RCC 7860 (cell line): Measurements from ENCODE around the gene SRRM4.

Experiments used
- DNase-seq: peaks from one replicate; pipeline ENCODE4 v3.0.0-alpha.2; 2015; ENCODE audit warnings: low spot score
- FAIRE-seq: peaks from 2 replicates; lab custom pipeline; 2012; peaks lifted over from hg19 to GRCh38; lab: Jason Lieb, UNC

Gene SRRM4

GRCh38 chr12:119195256-119195655 is 213.9 kb downstream of the SRRM4 start:
- DNase-seq (no peak), FAIRE-seq (no peak)

GRCh38 chr12:119198440-119198839 is 217.1 kb downstream of the SRRM4 start:
- DNase-seq (no peak), FAIRE-seq (no peak)

- FAIRE-seq, result no peak
These were observed 219.3 kb downstream of the SRRM4 start for GRCh38 chr12:119200601-119201000.

GRCh38 chr12:119201789-119202543 is 220.6 kb downstream of the SRRM4 start:
- FAIRE-seq (no peak), DNase-seq (no peak)

More at GRCh38 chr12:119200601-119201000, 219.3 kb downstream of the SRRM4 start:
- DNase-seq, result no peak

GRCh38 chr12:119202544-119202943 is 221.2 kb downstream of the SRRM4 start:
- DNase-seq (no peak), FAIRE-seq (no peak)

GRCh38 chr12:119204131-119204530 is 222.8 kb downstream of the SRRM4 start:
- FAIRE-seq, result no peak

GRCh38 chr12:119204671-119205285 is 223.4 kb downstream of the SRRM4 start:
- no peak for FAIRE-seq
- no peak for DNase-seq

More at GRCh38 chr12:119204131-119204530, 222.8 kb downstream of the SRRM4 start:
- DNase-seq, result no peak

- DNase-seq, result no peak
- no peak for FAIRE-seq
These were observed 225.2 kb downstream of the SRRM4 start for GRCh38 chr12:119206348-119207062.

- no peak for DNase-seq
- no peak for FAIRE-seq
These were observed 225.8 kb downstream of the SRRM4 start for GRCh38 chr12:119207063-119207560.

GRCh38 chr12:119208626-119209061 is 227.3 kb downstream of the SRRM4 start:
- FAIRE-seq, result no peak

GRCh38 chr12:119211884-119212283 is 230.5 kb downstream of the SRRM4 start:
- FAIRE-seq (no peak), DNase-seq (no peak)

More at GRCh38 chr12:119208626-119209061, 227.3 kb downstream of the SRRM4 start:
- DNase-seq, result peak; percentile 6
